Liver (tissue), 9 donors: ENCODE measurements around the gene PPM1D. TPM values are rescaled to one million over a fixed set of nuclear protein-coding genes. Genes with fewer than 3 reads are reported as not detected.

Experiments
- DNase-seq: peaks from one replicate; pipeline ENCODE4 v3.0.0-alpha.2; 2017; ENCODE audit warnings: low spot score
- H3K27ac ChIP-seq, 2 donors: one replicate each; pipeline ENCODE4 v1.7.0; 2013; ENCODE audit warnings: inconsistent platforms in 2 of 2, low read length in 2 of 2, control low read depth in 1 of 2, low read depth in 1 of 2, mild to moderate bottlenecking in 1 of 2
- H3K27me3 ChIP-seq, 4 donors: one replicate each; pipeline versions ENCODE4 v1.6.1 to v1.7.0; 2013; ENCODE audit warnings: low read length in 3 of 4, inconsistent platforms in 1 of 4, mild to moderate bottlenecking in 1 of 4, moderate library complexity in 1 of 4; ENCODE audit not compliant: control insufficient read depth in 4 of 4, insufficient read depth in 4 of 4
- H3K36me3 ChIP-seq, 4 donors: one replicate each; pipeline versions ENCODE4 v1.6.1 to v1.7.0; 2013; ENCODE audit warnings: low read length in 3 of 4, mild to moderate bottlenecking in 3 of 4, low read depth in 1 of 4, moderate library complexity in 1 of 4; ENCODE audit not compliant: control insufficient read depth in 4 of 4, insufficient read depth in 3 of 4
- H3K4me1 ChIP-seq, 4 donors: one replicate each; pipeline versions ENCODE4 v1.6.1 to v1.7.0; 2013; ENCODE audit warnings: low read length in 3 of 4, mild to moderate bottlenecking in 3 of 4, moderate library complexity in 1 of 4; ENCODE audit not compliant: control insufficient read depth in 4 of 4, insufficient read depth in 4 of 4
- H3K4me3 ChIP-seq, 3 donors: one replicate each; pipeline versions ENCODE4 v1.6.1 to v1.7.0; 2013; ENCODE audit warnings: low read length in 3 of 3, control low read depth in 1 of 3, low read depth in 1 of 3, mild to moderate bottlenecking in 1 of 3
- H3K9ac ChIP-seq, 2 donors: one replicate each; pipeline ENCODE4 v1.7.0; 2013; ENCODE audit warnings: low read length in 2 of 2, mild to moderate bottlenecking in 2 of 2, moderate library complexity in 2 of 2, control low read depth in 1 of 2, low read depth in 1 of 2
- H3K9me3 ChIP-seq, 4 donors: one replicate each; pipeline versions ENCODE4 v1.6.1 to v1.7.0; 2013; ENCODE audit warnings: low read length in 3 of 4; ENCODE audit not compliant: control insufficient read depth in 4 of 4
- EGR1 ChIP-seq, 2 donors: IDR thresholded peaks; 2 replicates each; pipeline ENCODE4 v1.6.1; 2016 to 2018; ENCODE audit warnings: antibody characterized with exemption in 2 of 2, low read depth in 2 of 2
- FOXA1 ChIP-seq: IDR thresholded peaks from 2 replicates; pipeline ENCODE4 v1.6.1; 2016; ENCODE audit warnings: antibody characterized with exemption
- GABPA ChIP-seq, 2 donors: IDR thresholded peaks in 1 of 2; conservative IDR thresholded peaks in 1 of 2; 2 replicates each; pipeline ENCODE4 v1.6.1; 2016; ENCODE audit warnings: antibody characterized with exemption in 2 of 2, mild to moderate bottlenecking in 1 of 2, moderate library complexity in 1 of 2
- HNF4A ChIP-seq, 2 donors: conservative IDR thresholded peaks; 2 replicates each; pipeline ENCODE4 v1.6.1; 2016; ENCODE audit warnings: antibody characterized with exemption in 2 of 2, mild to moderate bottlenecking in 2 of 2
- HNF4G ChIP-seq: IDR thresholded peaks from 2 replicates; pipeline ENCODE4 v1.6.1; 2016; ENCODE audit warnings: antibody characterized with exemption
- JUND ChIP-seq, 2 donors: IDR thresholded peaks; 2 replicates each; pipeline ENCODE4 v1.6.1; 2016; ENCODE audit warnings: antibody characterized with exemption in 2 of 2
- MAX ChIP-seq: IDR thresholded peaks from 2 replicates; pipeline ENCODE4 v1.6.1; 2016; ENCODE audit warnings: antibody characterized with exemption
- NR2F2 ChIP-seq: IDR thresholded peaks from 2 replicates; pipeline ENCODE4 v1.6.1; 2016; ENCODE audit warnings: antibody characterized with exemption
- RAD21 ChIP-seq, 2 donors: IDR thresholded peaks; 2 replicates each; pipeline ENCODE4 v1.6.1; 2016; ENCODE audit warnings: antibody characterized with exemption in 2 of 2, mild to moderate bottlenecking in 2 of 2
- RXRA ChIP-seq, 2 donors: IDR thresholded peaks; 2 replicates each; pipeline ENCODE4 v1.6.1; 2017 to 2018; ENCODE audit warnings: antibody characterized with exemption in 2 of 2, mild to moderate bottlenecking in 1 of 2
- SP1 ChIP-seq: IDR thresholded peaks from 2 replicates; pipeline ENCODE4 v1.6.1; 2018; ENCODE audit warnings: antibody characterized with exemption, mild to moderate bottlenecking
- YY1 ChIP-seq: IDR thresholded peaks from 2 replicates; pipeline ENCODE4 v1.6.1; 2016; ENCODE audit warnings: antibody characterized with exemption, mild to moderate bottlenecking
- ZBTB33 ChIP-seq: IDR thresholded peaks from 2 replicates; pipeline ENCODE4 v1.6.1; 2016; ENCODE audit warnings: antibody characterized with exemption
- WGBS: extraction: QIAGEN DNeasy Blood & Tissue Kit; methylation state at CpG from one replicate; pipeline ENCODE4 v1.1.7; 2013; 5-methylcytosine and 5-hydroxymethylcytosine counted together
- polyA plus RNA-seq, 2 donors: library from polyadenylated mRNA; stranded (reverse) in 1 of 2; unstranded in 1 of 2; fragments of 200-250 nt in 1 of 2; fragments of >200 nt in 1 of 2; fragmentation: Nextera tagmentation in 1 of 2; extraction: Ambion mirVana in 1 of 2; gene quantifications; one replicate each; pipeline versions ENCODE4 v1.2.1 to v1.2.3, GENCODE V29; 2013 to 2015
- total RNA-seq, 2 donors: library from RNA; depleted of rRNA; stranded (reverse); fragments of >200 nt; gene quantifications; one replicate each; pipeline ENCODE4 v1.2.3, GENCODE V29; 2014
- TF ChIP-seq, protein P1 (sequence below): IDR thresholded peaks from 2 replicates; pipeline ENCODE4 v1.6.1; 2016; ENCODE audit warnings: antibody characterized with exemption
- TF ChIP-seq, protein P2 (sequence below): fragments of 150-350 bp; IDR thresholded peaks from 2 replicates; pipeline ENCODE4 v1.5.1; 2017; ENCODE audit warnings: improper control_type of control experiment, low read depth, low read length; ENCODE audit not compliant: missing input control
- donor health status: healthy.
- donor health status: healthy.
- donor health status: healthy.
- donor health status: healthy.
- donor health status: healthy.

The PPM1D gene
- total and polyA plus RNA-seq, 4 donors = 2.0 to 8.7 (median 5.0) TPM

DNA sequence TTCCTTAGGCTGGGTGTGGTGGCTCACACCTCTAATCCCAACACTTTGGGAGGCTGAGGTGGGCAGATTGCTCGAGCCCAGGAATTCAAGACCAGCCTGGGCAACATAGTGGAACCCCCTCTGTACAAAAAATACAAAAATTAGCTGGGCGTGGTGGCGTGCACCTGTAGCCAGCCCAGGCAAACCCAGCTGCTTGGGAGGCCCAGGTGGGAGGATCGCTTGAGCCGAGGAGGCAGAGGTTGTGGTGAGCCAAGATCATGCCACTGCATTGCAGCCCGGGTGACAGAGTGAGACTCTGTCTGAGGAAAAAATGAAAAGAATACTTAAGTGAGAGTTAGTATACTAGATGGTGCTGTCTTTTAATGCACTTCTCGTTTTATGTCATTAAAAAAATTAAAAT is 15.1 kb downstream of the PPM1D start (continued):
- TF ChIP-seq RXRA (IDR thresholded peaks at IDR 0.05) = no peak
- no peak for TF ChIP-seq EGR1 (IDR thresholded peaks at IDR 0.05; ENCODE audit: low read depth in 2 of 2)
- TF ChIP-seq ZBTB33 = no peak
- TF ChIP-seq, protein P1, sequence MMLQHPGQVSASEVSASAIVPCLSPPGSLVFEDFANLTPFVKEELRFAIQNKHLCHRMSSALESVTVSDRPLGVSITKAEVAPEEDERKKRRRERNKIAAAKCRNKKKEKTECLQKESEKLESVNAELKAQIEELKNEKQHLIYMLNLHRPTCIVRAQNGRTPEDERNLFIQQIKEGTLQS = no peak
- TF ChIP-seq HNF4G = no peak

DNA sequence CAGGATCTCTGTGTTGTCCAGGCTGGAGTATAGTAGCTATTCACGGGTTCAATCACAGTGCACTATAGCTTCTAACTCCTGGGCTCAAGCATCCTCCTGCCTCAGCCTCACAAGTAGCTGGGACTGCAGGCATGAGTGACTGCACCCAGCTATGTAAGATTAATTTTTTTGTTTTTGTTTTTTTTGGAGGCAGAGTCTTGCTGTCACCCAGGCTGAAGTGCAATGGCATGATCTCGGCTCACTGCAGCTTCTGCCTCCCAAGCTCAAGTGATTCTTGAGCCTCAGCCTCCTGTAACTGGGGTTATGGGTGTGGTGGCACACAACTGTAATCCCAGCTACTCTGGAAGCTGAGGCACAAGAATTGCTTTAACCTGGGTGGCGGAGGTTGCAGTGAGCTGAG is 15.8 kb downstream of the PPM1D start:
- peaks cover 0 to 1% (median 0%) of the 10 kb centered on the region in 4 donors for H3K4me1 ChIP-seq
- TF ChIP-seq NR2F2 (no peak), RXRA (IDR thresholded peaks at IDR 0.05) (no peak), YY1 (no peak), RAD21 (IDR thresholded peaks at IDR 0.05) (no peak), HNF4G (no peak), ZBTB33 (no peak), HNF4A (conservative IDR thresholded peaks at IDR 0.05) (no peak), GABPA (IDR thresholded peaks at IDR 0.05 in 1 of 2, conservative IDR thresholded peaks at IDR 0.05 in 1 of 2) (no peak), JUND (IDR thresholded peaks at IDR 0.05) (no peak), SP1 (no peak), FOXA1 (no peak), MAX (no peak)
- TF ChIP-seq, protein P1 = no peak
- TF ChIP-seq, protein P2, sequence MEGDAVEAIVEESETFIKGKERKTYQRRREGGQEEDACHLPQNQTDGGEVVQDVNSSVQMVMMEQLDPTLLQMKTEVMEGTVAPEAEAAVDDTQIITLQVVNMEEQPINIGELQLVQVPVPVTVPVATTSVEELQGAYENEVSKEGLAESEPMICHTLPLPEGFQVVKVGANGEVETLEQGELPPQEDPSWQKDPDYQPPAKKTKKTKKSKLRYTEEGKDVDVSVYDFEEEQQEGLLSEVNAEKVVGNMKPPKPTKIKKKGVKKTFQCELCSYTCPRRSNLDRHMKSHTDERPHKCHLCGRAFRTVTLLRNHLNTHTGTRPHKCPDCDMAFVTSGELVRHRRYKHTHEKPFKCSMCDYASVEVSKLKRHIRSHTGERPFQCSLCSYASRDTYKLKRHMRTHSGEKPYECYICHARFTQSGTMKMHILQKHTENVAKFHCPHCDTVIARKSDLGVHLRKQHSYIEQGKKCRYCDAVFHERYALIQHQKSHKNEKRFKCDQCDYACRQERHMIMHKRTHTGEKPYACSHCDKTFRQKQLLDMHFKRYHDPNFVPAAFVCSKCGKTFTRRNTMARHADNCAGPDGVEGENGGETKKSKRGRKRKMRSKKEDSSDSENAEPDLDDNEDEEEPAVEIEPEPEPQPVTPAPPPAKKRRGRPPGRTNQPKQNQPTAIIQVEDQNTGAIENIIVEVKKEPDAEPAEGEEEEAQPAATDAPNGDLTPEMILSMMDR = no peak
- WGBS = 93% methylated on average over 3 of the region's 3 CpGs

More for the DNA sequence above, 15.8 kb downstream of the PPM1D start:
- Histone ChIP-seq H3K9ac (no peak overlapping the region), H3K4me3 (no peak overlapping the region), H3K9me3 (no peaks in the 10 kb centered on the region), H3K27me3 (no peaks in the 10 kb centered on the region), H3K27ac (no peak overlapping the region), H3K36me3 (no peaks in the 10 kb centered on the region)
- DNase-seq = no peak
